ENCODE measurements around the gene PTPN20. TPM values are rescaled to one million over a fixed set of nuclear protein-coding genes. Genes with fewer than 3 reads are reported as not detected.

PTPN20 gene
- total RNA-seq, 3 donors from 2014 or later (not counting 1 experiment from before 2014, with no cell fraction given) = 0.78 to 1.6 TPM; not detected in 1

DNA sequence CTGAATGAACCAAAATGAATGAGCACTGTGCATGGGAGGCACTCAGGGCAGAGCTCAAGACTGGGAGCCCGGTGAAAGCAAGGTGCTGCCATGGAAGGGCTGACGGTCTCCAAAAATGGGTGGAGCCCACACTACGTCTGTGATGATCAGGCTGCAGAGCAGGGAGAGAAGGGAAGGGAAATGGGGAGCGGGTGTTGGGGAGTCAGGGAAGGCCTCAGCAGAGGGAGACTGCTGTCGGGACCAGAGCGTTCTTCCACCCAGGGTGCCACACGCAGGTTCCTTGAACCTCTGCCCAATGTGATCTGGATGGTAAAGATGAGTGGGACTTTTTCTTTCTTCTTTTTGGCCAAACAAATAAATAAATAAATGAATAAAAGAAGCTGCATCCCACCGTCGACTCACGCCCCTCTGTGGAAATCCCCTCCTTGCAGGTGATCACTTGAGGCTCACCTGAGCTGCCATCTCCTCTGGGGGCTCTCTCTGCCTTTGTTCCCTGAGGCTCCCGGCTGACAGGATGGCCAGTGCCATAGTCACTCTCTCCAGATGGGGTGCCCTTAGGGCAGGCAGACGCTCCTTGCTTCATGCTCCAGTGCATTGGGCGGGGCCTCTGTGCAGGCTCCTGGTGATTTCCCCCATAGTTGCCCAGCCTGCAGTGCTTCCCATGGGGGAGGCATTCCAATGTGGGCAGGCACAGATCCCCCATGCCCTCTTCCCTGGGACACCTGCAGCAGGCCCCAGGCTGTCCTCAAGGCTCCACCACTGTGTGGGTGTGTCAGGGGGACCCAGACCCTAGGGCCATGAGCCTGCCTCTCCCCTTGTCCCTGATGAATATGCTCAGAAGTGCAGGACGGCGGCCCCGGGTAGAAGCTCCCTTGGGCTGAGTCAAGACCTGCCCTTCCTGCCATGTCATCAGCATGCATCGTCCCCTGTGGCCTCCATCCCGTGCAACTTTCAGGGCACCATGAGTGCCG, 131.8 kb downstream of the PTPN20 start:
- no peaks in the 10 kb centered on the region for H3K27me3 Mint-ChIP-seq (ENCODE audit: low read depth in 2 of 2)
- intact Hi-C loops (cut with micrococcal nuclease) = no loop called here
- H3K4me3 ChIP-seq (ENCODE audit: low read length) = no peak overlapping the region
- H3K27me3 ChIP-seq (ENCODE audit: control insufficient read depth, insufficient read depth, low read length) = no peaks in the 10 kb centered on the region
- no peaks in the 10 kb centered on the region for H3K36me3 ChIP-seq (ENCODE audit: control insufficient read depth, insufficient read depth, low read length)
- TF ChIP-seq, protein P1, sequence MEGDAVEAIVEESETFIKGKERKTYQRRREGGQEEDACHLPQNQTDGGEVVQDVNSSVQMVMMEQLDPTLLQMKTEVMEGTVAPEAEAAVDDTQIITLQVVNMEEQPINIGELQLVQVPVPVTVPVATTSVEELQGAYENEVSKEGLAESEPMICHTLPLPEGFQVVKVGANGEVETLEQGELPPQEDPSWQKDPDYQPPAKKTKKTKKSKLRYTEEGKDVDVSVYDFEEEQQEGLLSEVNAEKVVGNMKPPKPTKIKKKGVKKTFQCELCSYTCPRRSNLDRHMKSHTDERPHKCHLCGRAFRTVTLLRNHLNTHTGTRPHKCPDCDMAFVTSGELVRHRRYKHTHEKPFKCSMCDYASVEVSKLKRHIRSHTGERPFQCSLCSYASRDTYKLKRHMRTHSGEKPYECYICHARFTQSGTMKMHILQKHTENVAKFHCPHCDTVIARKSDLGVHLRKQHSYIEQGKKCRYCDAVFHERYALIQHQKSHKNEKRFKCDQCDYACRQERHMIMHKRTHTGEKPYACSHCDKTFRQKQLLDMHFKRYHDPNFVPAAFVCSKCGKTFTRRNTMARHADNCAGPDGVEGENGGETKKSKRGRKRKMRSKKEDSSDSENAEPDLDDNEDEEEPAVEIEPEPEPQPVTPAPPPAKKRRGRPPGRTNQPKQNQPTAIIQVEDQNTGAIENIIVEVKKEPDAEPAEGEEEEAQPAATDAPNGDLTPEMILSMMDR (IDR thresholded peaks at IDR 0.05) = no peak
- no peak overlapping the region for H3K4me3 Mint-ChIP-seq
- no peaks in the 10 kb centered on the region for H3K9me3 ChIP-seq (ENCODE audit: control insufficient read depth, insufficient read depth, low read length)
- WGBS (ENCODE audit: insufficient coverage) = 90% methylated on average over 19 of the region's 19 CpGs
- H3K27ac ChIP-seq (ENCODE audit: low read length) = no peak overlapping the region
- no peak overlapping the region for H3K27ac Mint-ChIP-seq
- no peaks in the 10 kb centered on the region for H3K36me3 Mint-ChIP-seq
- peaks cover 5 to 7% of the 10 kb centered on the region in 2 donors for H3K4me1 Mint-ChIP-seq
- H3K4me1 ChIP-seq (ENCODE audit: control insufficient read depth, insufficient read depth, low read length) = peaks cover 1% of the 10 kb centered on the region
- no peaks in the 10 kb centered on the region for H3K9me3 Mint-ChIP-seq
- ATAC-seq = no peak
- no peak for DNase-seq

DNA sequence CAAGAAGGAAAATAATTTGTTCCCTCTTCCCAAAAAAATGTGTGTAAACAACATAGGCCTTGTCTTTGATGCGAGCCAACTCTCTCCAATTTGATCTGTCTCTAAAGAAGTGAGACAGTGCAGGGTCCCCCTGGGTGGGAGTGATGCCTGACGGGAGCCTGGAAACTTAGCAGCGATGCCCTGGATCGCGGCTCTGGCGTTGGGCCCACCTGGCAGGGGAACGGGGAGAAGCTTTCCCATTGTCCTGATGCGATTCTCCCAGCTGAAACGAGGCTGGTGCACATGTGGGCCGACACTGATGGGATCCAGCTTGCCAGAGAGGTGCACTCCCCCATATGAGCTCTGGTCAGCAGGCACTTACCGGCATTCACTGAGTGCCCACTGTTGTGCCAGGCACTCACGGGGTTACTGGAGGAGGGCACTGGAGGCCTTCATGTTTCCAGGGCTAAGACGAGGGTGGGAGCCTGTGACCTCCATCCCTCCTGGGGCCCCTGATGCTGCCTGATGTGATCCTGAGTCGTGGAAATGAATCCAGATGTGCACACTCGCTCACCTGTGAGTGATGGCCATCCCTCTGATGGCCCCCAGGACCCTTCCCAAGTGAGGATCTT, 132.8 kb downstream of the PTPN20 start:
- H3K27ac Mint-ChIP-seq = no peak overlapping the region
- ATAC-seq (no peak), DNase-seq (no peak)
- no peak overlapping the region for H3K4me3 Mint-ChIP-seq
- WGBS (ENCODE audit: insufficient coverage) = 87% methylated on average over 15 of the region's 15 CpGs
- H3K27me3 Mint-ChIP-seq (ENCODE audit: low read depth in 2 of 2) = no peaks in the 10 kb centered on the region
- no peak overlapping the region for H3K27ac ChIP-seq (ENCODE audit: low read length)
- H3K4me1 Mint-ChIP-seq = peaks cover 10 to 14% of the 10 kb centered on the region in 2 donors
- intact Hi-C loops (cut with micrococcal nuclease) = no loop called here
- no peak overlapping the region for H3K4me3 ChIP-seq (ENCODE audit: low read length)
- peaks cover 7% of the 10 kb centered on the region for H3K4me1 ChIP-seq (ENCODE audit: control insufficient read depth, insufficient read depth, low read length)
- H3K27me3 ChIP-seq (ENCODE audit: control insufficient read depth, insufficient read depth, low read length) = no peaks in the 10 kb centered on the region
- TF ChIP-seq, protein P1 (IDR thresholded peaks at IDR 0.05) = no peak
- no peaks in the 10 kb centered on the region for H3K9me3 ChIP-seq (ENCODE audit: control insufficient read depth, insufficient read depth, low read length)
- no peaks in the 10 kb centered on the region for H3K9me3 Mint-ChIP-seq
- no peaks in the 10 kb centered on the region for H3K36me3 ChIP-seq (ENCODE audit: control insufficient read depth, insufficient read depth, low read length)
- no peaks in the 10 kb centered on the region for H3K36me3 Mint-ChIP-seq

DNA sequence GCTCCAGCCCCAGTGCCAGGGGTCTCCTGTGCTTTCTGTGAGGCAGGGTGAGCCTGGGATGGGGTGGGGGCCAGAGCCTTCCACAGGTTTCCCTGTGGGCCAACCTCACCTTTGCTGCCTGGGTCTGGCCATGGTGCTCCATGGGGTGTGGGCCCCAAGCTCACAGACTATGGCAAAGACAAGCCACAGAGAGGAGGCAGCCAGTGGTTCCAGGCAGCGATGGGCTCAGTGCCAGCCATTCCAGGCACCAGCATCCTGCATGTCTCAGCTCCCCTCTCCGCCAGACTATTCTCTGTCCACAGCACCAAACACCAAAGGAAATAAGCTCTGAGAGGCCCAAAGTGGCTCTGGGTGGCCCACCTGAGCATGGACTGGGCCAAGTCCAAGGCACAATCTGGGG, 133.5 kb downstream of the PTPN20 start:
- Mint-ChIP-seq H3K36me3 (no peaks in the 10 kb centered on the region), H3K27ac (no peak overlapping the region), H3K4me3 (no peak overlapping the region), H3K27me3 (ENCODE audit: low read depth in 2 of 2) (no peaks in the 10 kb centered on the region), H3K9me3 (no peaks in the 10 kb centered on the region), H3K4me1 (peaks cover 10 to 14% of the 10 kb centered on the region in 2 donors)
- intact Hi-C loops (cut with micrococcal nuclease) = no loop called here
- Histone ChIP-seq H3K27me3 (ENCODE audit: control insufficient read depth, insufficient read depth, low read length) (no peaks in the 10 kb centered on the region), H3K9me3 (ENCODE audit: control insufficient read depth, insufficient read depth, low read length) (no peaks in the 10 kb centered on the region), H3K27ac (ENCODE audit: low read length) (no peak overlapping the region), H3K36me3 (ENCODE audit: control insufficient read depth, insufficient read depth, low read length) (no peaks in the 10 kb centered on the region), H3K4me1 (ENCODE audit: control insufficient read depth, insufficient read depth, low read length) (peaks cover 7% of the 10 kb centered on the region), H3K4me3 (ENCODE audit: low read length) (no peak overlapping the region)
- WGBS (ENCODE audit: insufficient coverage) = 88% methylated on average over 2 of the region's 2 CpGs
- TF ChIP-seq, protein P1 (IDR thresholded peaks at IDR 0.05) = no peak
- DNase-seq (no peak), ATAC-seq (no peak)
